Progenitor cell of endocrine pancreas (in vitro differentiated cells): Measurements from ENCODE around the gene IL31. TPM values are rescaled to one million over a fixed set of nuclear protein-coding genes. Genes with fewer than 3 reads are reported as not detected.

Experiments
- DNase-seq: peaks from one replicate; pipeline ENCODE4 v3.0.0; 2021; ENCODE audit warnings: low spot score; ENCODE audit not compliant: unreplicated experiment
- H3K27ac Mint-ChIP-seq: 2 replicates; pipeline ENCODE4 v1.8.0; 2021; ENCODE audit warnings: mild to moderate bottlenecking, moderate library complexity, mixed read lengths
- H3K27me3 Mint-ChIP-seq: 2 replicates; pipeline ENCODE4 v1.8.0; 2021; ENCODE audit warnings: mixed read lengths
- H3K36me3 Mint-ChIP-seq: 2 replicates; pipeline ENCODE4 v1.8.0; 2022; ENCODE audit warnings: mixed read lengths; ENCODE audit not compliant: insufficient read depth
- H3K4me1 Mint-ChIP-seq: 2 replicates; pipeline ENCODE4 v1.8.0; 2021; ENCODE audit warnings: low read depth, mixed read lengths
- H3K4me3 Mint-ChIP-seq: 2 replicates; pipeline ENCODE4 v1.8.0; 2021; ENCODE audit warnings: low read depth, mild to moderate bottlenecking, moderate library complexity, mixed read lengths
- H3K9me3 Mint-ChIP-seq: 2 replicates; pipeline ENCODE4 v1.8.0; 2021; ENCODE audit warnings: low read depth, mixed read lengths
- total RNA-seq: library from RNA; stranded (reverse); gene quantifications from 2 replicates; pipeline ENCODE4 v1.2.1, GENCODE V29; 2021
- TF ChIP-seq, protein P1 (sequence below): fragments of 200-600 bp; sonication (generic); IDR thresholded peaks from one replicate; pipeline ENCODE4 v1.5.0; 2021; ENCODE audit warnings: antibody characterized with exemption, mild to moderate bottlenecking; ENCODE audit not compliant: unreplicated experiment

Gene IL31
- total RNA-seq, 1 donor from 2014 or later = not detected

DNA sequence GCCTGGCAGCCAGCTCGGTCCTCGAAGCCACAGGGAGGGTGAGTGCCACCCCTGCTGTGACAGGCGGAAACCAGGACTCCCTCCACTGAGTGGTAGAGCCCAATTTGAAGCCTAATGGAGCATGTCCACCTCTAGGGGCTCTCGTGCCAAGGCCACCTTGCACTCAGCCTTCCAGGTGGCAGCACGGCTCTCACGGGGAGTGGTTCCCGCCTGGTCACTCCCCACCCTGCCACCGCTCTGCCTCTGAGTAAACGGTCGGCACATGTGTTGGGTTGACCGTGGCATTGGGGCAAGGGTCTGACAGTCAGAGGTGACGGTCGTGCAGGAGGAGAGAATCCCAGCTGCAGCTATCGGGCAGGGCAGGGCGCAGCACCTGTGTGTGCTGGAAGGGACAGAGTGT is 34.8 kb downstream of the IL31 start:
- no peaks in the 10 kb centered on the region for H3K27me3 Mint-ChIP-seq

DNA sequence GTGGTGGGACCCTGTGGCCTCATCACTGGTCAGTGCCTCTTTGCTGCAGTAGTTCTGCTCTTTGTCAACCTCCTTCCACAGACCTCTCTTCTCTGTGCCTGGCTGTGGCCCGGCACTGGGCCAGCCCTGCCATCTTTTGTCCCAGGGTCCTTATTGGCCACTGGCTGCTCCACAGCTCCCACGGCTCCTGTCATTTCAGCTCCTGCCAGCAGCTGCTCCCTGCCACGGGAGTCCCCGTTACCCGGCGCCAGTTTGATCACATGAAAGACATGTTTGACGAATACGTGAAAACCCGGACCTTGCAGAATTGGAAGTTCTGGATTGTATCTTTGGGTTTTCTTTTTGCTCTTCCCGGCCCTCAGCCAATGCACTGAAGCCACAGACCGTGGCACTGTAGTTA is 35.4 kb downstream of the IL31 start:
- Mint-ChIP-seq H3K9me3 (no peaks in the 10 kb centered on the region), H3K4me3 (no peak overlapping the region), H3K36me3 (peaks cover 15% of the 10 kb centered on the region), H3K27me3 (no peaks in the 10 kb centered on the region), H3K4me1 (no peaks in the 10 kb centered on the region), H3K27ac (no peak overlapping the region)
- DNase-seq = no peak
- TF ChIP-seq, protein P1, sequence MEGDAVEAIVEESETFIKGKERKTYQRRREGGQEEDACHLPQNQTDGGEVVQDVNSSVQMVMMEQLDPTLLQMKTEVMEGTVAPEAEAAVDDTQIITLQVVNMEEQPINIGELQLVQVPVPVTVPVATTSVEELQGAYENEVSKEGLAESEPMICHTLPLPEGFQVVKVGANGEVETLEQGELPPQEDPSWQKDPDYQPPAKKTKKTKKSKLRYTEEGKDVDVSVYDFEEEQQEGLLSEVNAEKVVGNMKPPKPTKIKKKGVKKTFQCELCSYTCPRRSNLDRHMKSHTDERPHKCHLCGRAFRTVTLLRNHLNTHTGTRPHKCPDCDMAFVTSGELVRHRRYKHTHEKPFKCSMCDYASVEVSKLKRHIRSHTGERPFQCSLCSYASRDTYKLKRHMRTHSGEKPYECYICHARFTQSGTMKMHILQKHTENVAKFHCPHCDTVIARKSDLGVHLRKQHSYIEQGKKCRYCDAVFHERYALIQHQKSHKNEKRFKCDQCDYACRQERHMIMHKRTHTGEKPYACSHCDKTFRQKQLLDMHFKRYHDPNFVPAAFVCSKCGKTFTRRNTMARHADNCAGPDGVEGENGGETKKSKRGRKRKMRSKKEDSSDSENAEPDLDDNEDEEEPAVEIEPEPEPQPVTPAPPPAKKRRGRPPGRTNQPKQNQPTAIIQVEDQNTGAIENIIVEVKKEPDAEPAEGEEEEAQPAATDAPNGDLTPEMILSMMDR = no peak

More for the DNA sequence above, 34.8 kb downstream of the IL31 start:
- no peaks in the 10 kb centered on the region for H3K4me1 Mint-ChIP-seq
- H3K27ac Mint-ChIP-seq = no peak overlapping the region
- H3K4me3 Mint-ChIP-seq = no peak overlapping the region
- H3K9me3 Mint-ChIP-seq = no peaks in the 10 kb centered on the region
- no peak for DNase-seq
- TF ChIP-seq, protein P1 = no peak
- H3K36me3 Mint-ChIP-seq = peaks cover 17% of the 10 kb centered on the region

DNA sequence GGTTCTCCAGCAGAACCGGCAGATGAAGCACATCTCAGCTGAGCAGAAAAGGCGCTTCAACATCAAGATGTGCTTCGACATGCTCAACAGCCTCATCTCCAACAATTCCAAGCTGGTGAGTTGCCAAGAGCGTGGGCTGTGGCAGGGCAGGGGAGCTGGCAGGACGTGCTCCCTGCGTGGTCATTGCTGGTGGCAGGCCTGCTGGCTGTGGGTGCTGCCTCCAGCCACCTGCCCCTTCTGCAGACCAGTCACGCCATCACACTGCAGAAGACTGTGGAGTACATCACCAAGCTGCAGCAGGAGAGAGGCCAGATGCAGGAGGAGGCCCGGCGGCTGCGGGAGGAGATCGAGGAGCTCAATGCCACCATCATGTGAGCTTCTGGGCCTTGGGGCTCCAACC is 35.8 kb downstream of the IL31 start:
- H3K36me3 Mint-ChIP-seq = peaks cover 15% of the 10 kb centered on the region
- no peaks in the 10 kb centered on the region for H3K4me1 Mint-ChIP-seq
- no peaks in the 10 kb centered on the region for H3K9me3 Mint-ChIP-seq
- no peak overlapping the region for H3K27ac Mint-ChIP-seq
- H3K4me3 Mint-ChIP-seq = no peak overlapping the region
- TF ChIP-seq, protein P1 = no peak
- H3K27me3 Mint-ChIP-seq = no peaks in the 10 kb centered on the region
- no peak for DNase-seq

DNA sequence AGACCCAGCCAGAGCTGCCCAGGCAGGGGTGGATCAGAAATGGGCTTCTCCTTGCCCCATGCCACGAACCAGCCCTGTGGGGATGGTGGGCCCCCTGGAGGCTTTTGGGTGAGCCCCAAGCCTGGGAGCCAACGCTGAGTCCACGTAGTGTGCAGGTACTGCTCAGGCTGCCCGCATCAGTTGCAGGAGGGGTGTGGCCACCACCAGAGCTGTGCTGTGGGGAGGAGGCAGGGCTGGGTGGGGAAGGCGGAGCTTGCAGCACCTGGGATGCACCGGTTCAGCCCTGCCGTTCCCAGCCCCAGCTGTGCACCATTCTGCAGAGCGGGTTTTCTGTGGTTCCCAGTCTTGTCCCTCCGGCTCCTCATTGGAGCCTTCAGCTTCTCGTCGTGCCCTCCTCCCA is 36.3 kb downstream of the IL31 start:
- Mint-ChIP-seq H3K4me1 (no peaks in the 10 kb centered on the region), H3K36me3 (peaks cover 15% of the 10 kb centered on the region), H3K9me3 (no peaks in the 10 kb centered on the region), H3K27ac (no peak overlapping the region), H3K27me3 (no peaks in the 10 kb centered on the region), H3K4me3 (no peak overlapping the region)
- no peak for DNase-seq
- TF ChIP-seq, protein P1 = no peak

DNA sequence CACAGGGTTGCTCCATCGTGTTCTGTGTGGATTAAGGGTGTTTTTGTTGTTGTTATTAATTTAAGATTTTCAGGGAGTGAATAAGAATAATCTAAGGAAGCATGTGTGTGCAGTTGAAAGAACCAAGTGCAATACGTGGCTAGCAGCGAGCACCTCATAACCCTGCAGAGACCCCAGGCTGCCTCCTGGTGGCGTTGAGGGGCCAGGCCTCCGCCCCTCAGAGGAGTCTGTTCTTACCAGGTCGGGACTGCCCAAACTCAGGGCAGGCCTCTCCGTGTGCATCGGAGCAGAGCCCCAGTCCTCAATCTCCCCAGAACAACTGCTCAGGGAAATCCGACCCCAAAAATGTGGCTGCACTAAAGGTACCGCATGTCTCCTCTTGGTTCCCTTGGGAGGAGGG is 36.8 kb downstream of the IL31 start:
- no peak for DNase-seq
- Mint-ChIP-seq H3K27me3 (no peaks in the 10 kb centered on the region), H3K9me3 (no peaks in the 10 kb centered on the region), H3K4me3 (no peak overlapping the region), H3K36me3 (peaks cover 12% of the 10 kb centered on the region), H3K4me1 (no peaks in the 10 kb centered on the region), H3K27ac (no peak overlapping the region)
- TF ChIP-seq, protein P1 = peak; percentile 42
